IPS-15b (cell line): ENCODE results near the gene IKBKE.

Experiments used
- H3K27me3 ChIP-seq: one replicate; pipeline ENCODE4 v1.6.1; 2013; ENCODE audit warnings: low read length; ENCODE audit not compliant: control insufficient read depth, insufficient read depth
- H3K36me3 ChIP-seq: one replicate; pipeline ENCODE4 v1.6.1; 2013; ENCODE audit warnings: low read length; ENCODE audit not compliant: control insufficient read depth, insufficient read depth
- H3K4me1 ChIP-seq: one replicate; pipeline ENCODE4 v1.6.1; 2013; ENCODE audit warnings: mild to moderate bottlenecking, low read length; ENCODE audit not compliant: control insufficient read depth, insufficient read depth
- H3K4me3 ChIP-seq: one replicate; pipeline ENCODE4 v1.5.1; 2013; ENCODE audit warnings: low read depth, low read length
- H3K9ac ChIP-seq: one replicate; pipeline ENCODE4 v1.6.1; 2013; ENCODE audit warnings: low read depth, mild to moderate bottlenecking, low read length
- H3K9me3 ChIP-seq: one replicate; pipeline ENCODE4 v1.6.1; 2013; ENCODE audit warnings: mild to moderate bottlenecking, low read length; ENCODE audit not compliant: control insufficient read depth, insufficient read depth

IKBKE gene

GRCh38 chr1:206469933-206470691 is at the start of gene IKBKE:
Gene IKBKE (plus strand): TSS chr1:206470476. CDS start chr1:206473228, 2,752 bp downstream.
- Histone ChIP-seq H3K36me3 (no peaks in the 10 kb centered on the region), H3K9ac (no peak within 1 kb of the TSS)

GRCh38 chr1:206421616-206422340 is 48.5 kb upstream of the IKBKE start:
- H3K4me3 ChIP-seq = no peak overlapping the region
- no peaks in the 10 kb centered on the region for H3K9me3 ChIP-seq
- H3K4me1 ChIP-seq = peaks cover 5% of the 10 kb centered on the region
- peak overlapping the region; percentile 18 for H3K9ac ChIP-seq
- no peaks in the 10 kb centered on the region for H3K36me3 ChIP-seq
- no peaks in the 10 kb centered on the region for H3K27me3 ChIP-seq

More at GRCh38 chr1:206469933-206470691, at the start of gene IKBKE:
- H3K4me1 ChIP-seq = peaks cover 20% of the 10 kb centered on the region
- peaks cover 8% of the 10 kb centered on the region for H3K27me3 ChIP-seq
- peak within 1 kb of the TSS; percentile 50 for H3K4me3 ChIP-seq
- no peaks in the 10 kb centered on the region for H3K9me3 ChIP-seq

DNA sequence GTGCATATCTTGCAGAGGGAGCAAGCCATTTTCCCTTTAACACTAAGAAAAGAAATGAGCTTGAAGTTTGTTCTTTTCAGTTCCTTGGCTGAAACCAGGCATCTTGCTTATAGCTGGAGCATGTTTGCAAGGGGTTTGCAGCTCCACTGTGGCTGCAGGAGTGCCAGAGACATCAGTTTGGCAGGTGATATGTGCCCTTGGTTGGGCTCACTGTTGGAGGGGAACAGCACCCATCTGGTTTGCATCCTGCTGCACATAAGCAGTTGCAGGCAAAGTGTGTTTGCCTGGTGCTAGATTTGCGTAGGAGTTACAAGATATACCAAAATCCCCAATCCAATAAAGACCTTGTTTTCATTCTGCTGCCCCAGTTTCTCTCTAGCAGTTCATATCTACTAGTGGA is 47.8 kb upstream of the IKBKE start:
- Histone ChIP-seq H3K36me3 (no peaks in the 10 kb centered on the region), H3K9ac (no peak overlapping the region), H3K9me3 (no peaks in the 10 kb centered on the region), H3K4me1 (peaks cover 5% of the 10 kb centered on the region), H3K27me3 (no peaks in the 10 kb centered on the region), H3K4me3 (no peak overlapping the region)

DNA sequence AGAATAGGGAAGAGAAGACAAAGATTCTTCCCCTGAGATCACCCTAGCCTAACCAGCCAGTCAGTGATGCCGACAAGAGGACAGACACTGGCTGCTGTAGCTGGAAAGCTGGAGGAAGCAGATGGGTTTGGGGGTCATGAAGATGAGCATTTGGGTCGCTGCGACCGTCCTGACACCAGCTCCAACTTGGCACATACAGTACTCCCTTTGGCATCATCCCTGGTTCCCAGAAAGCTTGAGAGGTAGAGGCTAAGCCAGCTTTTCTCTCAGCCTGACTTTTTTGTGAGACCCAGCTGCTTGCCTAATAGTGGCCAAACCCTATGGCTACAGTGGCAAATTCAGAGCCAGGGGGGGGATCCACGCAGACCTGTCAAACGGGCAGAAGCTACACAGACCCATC is 43.0 kb upstream of the IKBKE start:
- no peaks in the 10 kb centered on the region for H3K27me3 ChIP-seq
- no peak overlapping the region for H3K9ac ChIP-seq
- no peaks in the 10 kb centered on the region for H3K9me3 ChIP-seq
- H3K4me1 ChIP-seq = no peaks in the 10 kb centered on the region
- H3K36me3 ChIP-seq = peaks cover 5% of the 10 kb centered on the region
- H3K4me3 ChIP-seq = no peak overlapping the region

DNA sequence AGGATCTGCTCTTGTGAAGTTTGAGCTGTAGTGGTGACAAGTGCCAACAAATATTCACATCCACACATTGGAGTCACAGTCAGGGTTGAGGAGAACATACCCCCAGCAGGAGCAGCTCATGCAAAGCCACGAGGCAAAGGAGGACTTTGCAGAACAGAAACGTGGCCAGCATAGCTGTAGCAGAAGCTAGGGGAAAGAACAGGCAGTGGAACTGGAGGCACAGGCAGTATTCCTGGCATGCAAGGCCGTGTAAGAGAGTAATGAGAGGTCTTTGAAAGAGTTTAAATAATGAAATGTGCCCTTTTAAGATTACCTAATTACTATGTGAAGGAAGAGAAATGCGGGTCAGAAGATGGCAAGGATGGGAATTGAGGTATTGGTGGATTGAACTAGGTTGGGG is 40.9 kb upstream of the IKBKE start:
- no peak overlapping the region for H3K9ac ChIP-seq
- H3K4me3 ChIP-seq = no peak overlapping the region
- H3K9me3 ChIP-seq = no peaks in the 10 kb centered on the region
- no peaks in the 10 kb centered on the region for H3K4me1 ChIP-seq
- peaks cover 5% of the 10 kb centered on the region for H3K36me3 ChIP-seq
- H3K27me3 ChIP-seq = no peaks in the 10 kb centered on the region

DNA sequence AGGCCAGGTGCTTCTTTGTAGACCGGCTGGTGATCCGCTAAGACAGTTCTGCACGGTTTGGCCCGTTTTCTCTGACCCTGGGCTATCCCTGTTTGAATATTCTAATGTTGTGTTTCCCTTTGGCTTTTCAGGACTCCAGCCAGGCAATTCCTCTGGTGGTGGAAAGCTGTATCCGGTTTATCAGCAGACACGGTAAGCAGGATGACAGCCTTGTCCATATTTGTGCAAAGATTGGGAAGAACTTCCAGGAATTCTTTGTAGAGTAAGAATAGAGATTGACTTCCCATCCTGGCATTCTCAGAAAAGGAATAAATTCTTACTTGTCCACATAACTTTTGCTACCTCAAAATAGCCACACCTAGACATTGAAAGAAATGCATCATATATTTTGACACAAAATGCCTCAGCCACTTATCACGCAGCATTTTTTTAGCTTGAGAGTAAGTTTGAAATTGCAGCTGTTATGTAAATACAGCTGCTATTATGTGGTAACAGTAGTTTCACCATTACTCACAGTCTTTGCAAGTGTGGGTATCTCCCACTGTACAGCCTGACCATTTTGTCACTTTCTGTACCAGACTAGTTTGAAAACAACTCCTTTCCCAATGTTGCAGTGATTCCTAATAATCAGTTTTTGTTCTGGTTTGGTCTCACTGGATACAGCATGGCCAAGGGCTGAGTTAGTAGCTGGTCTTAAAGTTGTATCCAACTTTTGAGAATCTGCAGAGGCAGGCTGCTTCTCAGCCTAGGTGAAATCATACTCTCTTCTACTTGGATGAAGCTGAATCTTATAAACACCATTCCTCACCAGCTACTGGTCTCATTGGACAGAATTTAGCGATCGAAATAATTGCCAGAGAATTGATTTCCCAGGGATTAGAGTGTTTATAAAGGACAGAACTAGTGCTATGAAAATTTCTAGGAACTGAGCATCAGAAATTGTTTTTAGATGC is 40.0 kb upstream of the IKBKE start:
- peaks cover 5% of the 10 kb centered on the region for H3K36me3 ChIP-seq
- no peak overlapping the region for H3K9ac ChIP-seq
- H3K27me3 ChIP-seq = no peaks in the 10 kb centered on the region
- H3K4me3 ChIP-seq = no peak overlapping the region
- H3K9me3 ChIP-seq = no peaks in the 10 kb centered on the region
- H3K4me1 ChIP-seq = no peaks in the 10 kb centered on the region

GRCh38 chr1:206435445-206435844 is 34.8 kb upstream of the IKBKE start:
- peaks cover 1% of the 10 kb centered on the region for H3K36me3 ChIP-seq
- no peaks in the 10 kb centered on the region for H3K4me1 ChIP-seq
- H3K4me3 ChIP-seq = no peak overlapping the region
- H3K9ac ChIP-seq = no peak overlapping the region
- no peaks in the 10 kb centered on the region for H3K27me3 ChIP-seq
- H3K9me3 ChIP-seq = no peaks in the 10 kb centered on the region

GRCh38 chr1:206438554-206438953 is 31.7 kb upstream of the IKBKE start:
- no peak overlapping the region for H3K4me3 ChIP-seq
- H3K9ac ChIP-seq = no peak overlapping the region
- H3K36me3 ChIP-seq = no peaks in the 10 kb centered on the region
- no peaks in the 10 kb centered on the region for H3K27me3 ChIP-seq
- no peaks in the 10 kb centered on the region for H3K4me1 ChIP-seq
- no peaks in the 10 kb centered on the region for H3K9me3 ChIP-seq

GRCh38 chr1:206439205-206439604 is 31.1 kb upstream of the IKBKE start:
- Histone ChIP-seq H3K9ac (no peak overlapping the region), H3K27me3 (no peaks in the 10 kb centered on the region), H3K9me3 (no peaks in the 10 kb centered on the region), H3K4me3 (no peak overlapping the region), H3K36me3 (no peaks in the 10 kb centered on the region), H3K4me1 (no peaks in the 10 kb centered on the region)

GRCh38 chr1:206441336-206441967 is 28.8 kb upstream of the IKBKE start:
- no peaks in the 10 kb centered on the region for H3K9me3 ChIP-seq
- H3K4me1 ChIP-seq = no peaks in the 10 kb centered on the region
- H3K4me3 ChIP-seq = no peak overlapping the region
- H3K27me3 ChIP-seq = no peaks in the 10 kb centered on the region
- H3K36me3 ChIP-seq = peaks cover 5% of the 10 kb centered on the region
- H3K9ac ChIP-seq = no peak overlapping the region

DNA sequence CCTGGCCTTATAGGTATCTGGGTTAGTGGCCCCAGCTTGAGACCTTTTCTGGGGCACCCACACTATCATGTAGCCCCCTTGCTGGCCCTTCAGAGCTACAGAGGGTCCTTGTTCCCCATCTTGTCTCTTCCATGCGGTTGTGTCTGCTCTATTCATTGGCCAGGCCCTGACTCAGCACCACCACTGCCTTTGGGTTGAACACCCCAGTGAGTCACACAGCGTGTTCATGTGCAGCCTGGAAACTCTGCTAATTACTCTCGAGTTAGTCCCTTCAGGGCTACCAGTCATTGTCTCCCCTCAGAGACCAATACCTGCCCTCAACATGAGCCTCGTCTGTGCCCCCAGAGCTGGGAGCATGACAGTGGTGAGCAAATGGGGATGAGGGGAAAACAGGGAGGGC is 28.2 kb upstream of the IKBKE start:
- Histone ChIP-seq H3K4me3 (no peak overlapping the region), H3K27me3 (no peaks in the 10 kb centered on the region), H3K9me3 (no peaks in the 10 kb centered on the region), H3K9ac (no peak overlapping the region), H3K36me3 (peaks cover 5% of the 10 kb centered on the region), H3K4me1 (no peaks in the 10 kb centered on the region)
